Activated T-cell treated with anti-CD3 and anti-CD28 coated beads, Interleukin-2, amount 50 U/mL, for 24 hours (primary cell): ENCODE data around the gene GULP1.

Source experiments
- DNase-seq: peaks from one replicate; pipeline ENCODE4 v3.0.0-alpha.2; 2020
- H3K27ac Mint-ChIP-seq: 2 replicates; pipeline ENCODE4 v1.8.0; 2020; ENCODE audit warnings: mild to moderate bottlenecking, mixed read lengths
- H3K27me3 Mint-ChIP-seq: 2 replicates; pipeline ENCODE4 v1.8.0; 2020; ENCODE audit warnings: mixed read lengths
- H3K36me3 Mint-ChIP-seq: 2 replicates; pipeline ENCODE4 v1.8.0; 2020; ENCODE audit warnings: low read depth, mixed read lengths
- H3K4me1 Mint-ChIP-seq: 2 replicates; pipeline ENCODE4 v1.8.0; 2020; ENCODE audit warnings: low read depth, mixed read lengths
- H3K4me3 Mint-ChIP-seq: 2 replicates; pipeline ENCODE4 v1.8.0; 2020; ENCODE audit warnings: mild to moderate bottlenecking, moderate library complexity, mixed read lengths
- H3K9me3 Mint-ChIP-seq: 2 replicates; pipeline ENCODE4 v1.8.0; 2020; ENCODE audit warnings: mixed read lengths

The GULP1 gene

GRCh38 chr2:188395903-188396689 lies 104.4 kb downstream of the GULP1 start:
- Mint-ChIP-seq H3K4me3 (no peak overlapping the region), H3K9me3 (no peaks in the 10 kb centered on the region), H3K27me3 (no peaks in the 10 kb centered on the region), H3K4me1 (no peaks in the 10 kb centered on the region), H3K36me3 (no peaks in the 10 kb centered on the region), H3K27ac (no peak overlapping the region)
- no peak for DNase-seq

- no peak overlapping the region for H3K4me3 Mint-ChIP-seq
- DNase-seq, result no peak
Observed at GRCh38 chr2:188399159-188399558, 107.5 kb downstream of the GULP1 start.

GRCh38 chr2:188403676-188404075 lies 112.0 kb downstream of the GULP1 start:
- H3K9me3 Mint-ChIP-seq, result peaks cover 6% of the 10 kb centered on the region
- no peak for DNase-seq

More at GRCh38 chr2:188399159-188399558, 107.5 kb downstream of the GULP1 start:
- no peaks in the 10 kb centered on the region for H3K4me1 Mint-ChIP-seq
- H3K27ac Mint-ChIP-seq, result no peak overlapping the region
- no peaks in the 10 kb centered on the region for H3K9me3 Mint-ChIP-seq
- H3K36me3 Mint-ChIP-seq, result no peaks in the 10 kb centered on the region
- no peaks in the 10 kb centered on the region for H3K27me3 Mint-ChIP-seq

GRCh38 chr2:188404341-188405004 lies 112.8 kb downstream of the GULP1 start:
- H3K9me3 Mint-ChIP-seq, result peaks cover 6% of the 10 kb centered on the region
- no peaks in the 10 kb centered on the region for H3K4me1 Mint-ChIP-seq
- DNase-seq, result no peak
- H3K27ac Mint-ChIP-seq, result no peak overlapping the region
- no peak overlapping the region for H3K4me3 Mint-ChIP-seq
- H3K27me3 Mint-ChIP-seq, result no peaks in the 10 kb centered on the region
- H3K36me3 Mint-ChIP-seq, result no peaks in the 10 kb centered on the region

More at GRCh38 chr2:188403676-188404075, 112.0 kb downstream of the GULP1 start:
- Mint-ChIP-seq H3K27me3 (no peaks in the 10 kb centered on the region), H3K4me3 (no peak overlapping the region), H3K4me1 (no peaks in the 10 kb centered on the region), H3K27ac (no peak overlapping the region), H3K36me3 (no peaks in the 10 kb centered on the region)

DNA sequence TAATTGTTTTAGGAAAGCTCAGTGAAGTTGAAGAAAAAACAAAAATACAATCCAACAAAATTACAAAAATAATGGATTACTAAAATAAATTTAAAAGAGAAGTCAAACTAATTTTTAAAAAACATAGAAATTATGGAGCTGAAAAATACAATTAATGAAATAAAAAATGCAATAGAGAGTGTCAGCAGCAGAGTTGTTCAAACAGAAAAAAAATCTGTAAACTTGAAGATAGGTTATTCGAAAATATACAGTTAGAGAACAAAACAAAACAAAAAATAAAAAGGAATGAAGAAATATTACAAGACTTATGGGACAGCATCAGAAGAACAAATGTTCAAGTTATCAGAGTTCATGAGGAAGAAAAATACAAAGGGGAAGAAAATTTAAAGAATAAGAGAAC lies 114.7 kb downstream of the GULP1 start:
- Mint-ChIP-seq H3K4me1 (no peaks in the 10 kb centered on the region), H3K4me3 (no peak overlapping the region), H3K36me3 (no peaks in the 10 kb centered on the region), H3K27me3 (no peaks in the 10 kb centered on the region), H3K27ac (no peak overlapping the region), H3K9me3 (peaks cover 6% of the 10 kb centered on the region)
- no peak for DNase-seq

GRCh38 chr2:188410504-188411235 lies 119.0 kb downstream of the GULP1 start:
- peaks cover 10% of the 10 kb centered on the region for H3K9me3 Mint-ChIP-seq
- no peak overlapping the region for H3K4me3 Mint-ChIP-seq

GRCh38 chr2:188412190-188412589 lies 120.5 kb downstream of the GULP1 start:
- no peak overlapping the region for H3K27ac Mint-ChIP-seq
- H3K4me3 Mint-ChIP-seq, result no peak overlapping the region
- DNase-seq, result no peak
- H3K4me1 Mint-ChIP-seq, result no peaks in the 10 kb centered on the region
- H3K36me3 Mint-ChIP-seq, result no peaks in the 10 kb centered on the region
- H3K9me3 Mint-ChIP-seq, result peaks cover 5% of the 10 kb centered on the region
- H3K27me3 Mint-ChIP-seq, result no peaks in the 10 kb centered on the region

More at GRCh38 chr2:188410504-188411235, 119.0 kb downstream of the GULP1 start:
- DNase-seq, result no peak
- H3K4me1 Mint-ChIP-seq, result no peaks in the 10 kb centered on the region
- H3K27me3 Mint-ChIP-seq, result no peaks in the 10 kb centered on the region
- no peak overlapping the region for H3K27ac Mint-ChIP-seq
- no peaks in the 10 kb centered on the region for H3K36me3 Mint-ChIP-seq

GRCh38 chr2:188414411-188414810 lies 122.7 kb downstream of the GULP1 start:
- Mint-ChIP-seq H3K4me1 (no peaks in the 10 kb centered on the region), H3K9me3 (peaks cover 5% of the 10 kb centered on the region), H3K4me3 (no peak overlapping the region), H3K36me3 (no peaks in the 10 kb centered on the region), H3K27ac (no peak overlapping the region), H3K27me3 (no peaks in the 10 kb centered on the region)
- DNase-seq, result no peak

DNA sequence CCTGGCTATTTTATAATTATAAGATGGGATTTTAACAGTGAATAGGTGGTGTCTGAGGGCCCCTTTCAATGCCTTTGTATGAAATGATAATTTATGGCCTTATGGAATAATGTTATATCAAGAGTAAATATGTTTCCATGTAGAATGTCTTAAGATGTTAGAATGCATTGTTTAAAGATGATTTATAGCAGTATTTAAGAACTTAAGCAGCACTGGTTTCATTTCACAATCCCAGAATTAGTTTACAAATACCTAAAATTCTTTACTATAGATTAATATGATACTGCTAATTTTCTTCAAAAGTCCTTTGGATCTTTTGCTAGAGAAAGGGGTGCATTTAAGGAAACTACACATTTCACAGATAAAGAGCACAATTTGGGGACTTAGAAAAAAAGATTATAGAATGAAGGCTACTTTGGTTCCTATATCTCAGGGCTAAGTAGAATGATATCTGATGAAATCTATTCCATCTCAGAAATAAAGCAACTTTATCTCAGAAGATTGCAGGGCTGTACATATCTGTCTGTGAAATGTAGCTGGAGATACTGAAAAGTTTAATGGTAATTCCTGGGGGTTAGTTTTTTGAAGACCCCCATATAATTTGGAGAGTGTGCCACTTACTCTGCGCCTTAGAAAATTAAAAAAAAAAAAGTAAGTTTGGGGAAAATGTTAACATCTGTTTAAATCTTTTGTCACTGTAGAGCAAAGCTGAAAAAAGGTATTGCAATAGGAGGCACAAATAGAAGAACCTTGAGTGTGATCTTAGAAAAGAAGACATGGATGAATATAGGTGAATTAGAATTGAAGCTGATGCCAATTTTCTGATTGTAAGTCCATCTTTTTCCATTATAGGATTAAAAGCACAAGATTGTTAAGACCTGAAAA lies 123.4 kb downstream of the GULP1 start:
- Mint-ChIP-seq H3K27me3 (no peaks in the 10 kb centered on the region), H3K27ac (no peak overlapping the region), H3K4me1 (no peaks in the 10 kb centered on the region), H3K9me3 (peaks cover 5% of the 10 kb centered on the region), H3K4me3 (no peak overlapping the region), H3K36me3 (no peaks in the 10 kb centered on the region)
- DNase-seq, result no peak

DNA sequence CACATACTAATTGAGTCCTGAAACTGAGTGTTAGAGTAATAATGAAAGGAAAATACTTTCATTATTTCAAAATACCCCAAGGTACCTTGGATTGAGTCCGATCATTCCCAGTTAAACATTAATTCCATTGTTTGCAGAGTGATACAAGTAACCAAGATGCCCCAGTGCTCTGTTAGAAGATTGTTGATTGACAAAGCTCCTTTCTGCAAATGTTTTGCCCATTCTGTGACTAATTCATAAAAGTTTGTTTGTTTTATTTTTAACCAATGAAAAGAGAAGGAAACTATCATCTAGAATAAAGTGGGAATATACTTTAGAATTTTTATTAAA lies 124.0 kb downstream of the GULP1 start:
- Mint-ChIP-seq H3K9me3 (peaks cover 5% of the 10 kb centered on the region), H3K27me3 (no peaks in the 10 kb centered on the region), H3K4me1 (no peaks in the 10 kb centered on the region), H3K27ac (no peak overlapping the region), H3K4me3 (no peak overlapping the region), H3K36me3 (no peaks in the 10 kb centered on the region)
- DNase-seq, result no peak

DNA sequence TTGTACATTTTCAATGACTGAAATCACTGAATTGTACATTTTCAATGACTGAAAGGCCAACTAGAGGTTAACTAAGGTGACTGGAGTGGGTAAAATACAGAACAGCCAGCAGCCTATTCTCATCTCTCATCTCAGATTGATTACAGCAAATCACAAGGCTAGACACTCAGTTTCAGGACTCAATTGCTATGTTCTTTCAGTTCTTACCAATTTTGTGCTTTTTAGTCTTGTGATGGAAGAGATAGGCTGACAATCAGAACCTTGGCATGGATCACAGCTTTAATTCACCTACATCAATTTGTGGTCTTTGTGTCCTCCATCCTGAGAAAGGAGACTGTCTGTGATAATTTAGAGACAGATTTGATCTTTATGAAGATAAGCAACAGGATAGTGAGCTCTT lies 124.7 kb downstream of the GULP1 start:
- no peaks in the 10 kb centered on the region for H3K4me1 Mint-ChIP-seq
- DNase-seq, result no peak
- H3K27ac Mint-ChIP-seq, result no peak overlapping the region
- no peak overlapping the region for H3K4me3 Mint-ChIP-seq
- H3K36me3 Mint-ChIP-seq, result no peaks in the 10 kb centered on the region
- peaks cover 5% of the 10 kb centered on the region for H3K9me3 Mint-ChIP-seq
- no peaks in the 10 kb centered on the region for H3K27me3 Mint-ChIP-seq

DNA sequence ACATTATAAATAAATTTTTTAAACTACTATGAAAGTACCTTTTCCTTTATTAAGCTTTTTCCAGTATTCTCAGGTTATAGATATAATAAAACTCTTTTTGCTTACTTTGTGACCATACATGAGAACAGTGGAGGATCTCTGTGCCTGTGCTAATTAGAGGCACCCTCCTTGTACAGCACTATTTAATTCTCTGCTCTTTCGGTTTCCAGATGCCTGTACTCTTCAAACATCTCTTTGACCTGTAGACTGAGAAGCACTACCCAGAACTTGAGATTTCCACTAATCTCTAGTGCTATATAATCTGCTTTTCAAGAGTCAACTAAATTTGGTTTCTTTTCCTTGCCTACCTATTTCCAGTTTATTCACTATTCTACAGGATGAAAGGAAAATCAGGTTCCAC lies 131.1 kb downstream of the GULP1 start:
- Mint-ChIP-seq H3K36me3 (no peaks in the 10 kb centered on the region), H3K9me3 (no peaks in the 10 kb centered on the region), H3K4me1 (no peaks in the 10 kb centered on the region), H3K4me3 (no peak overlapping the region), H3K27me3 (no peaks in the 10 kb centered on the region), H3K27ac (no peak overlapping the region)
- DNase-seq, result no peak

DNA sequence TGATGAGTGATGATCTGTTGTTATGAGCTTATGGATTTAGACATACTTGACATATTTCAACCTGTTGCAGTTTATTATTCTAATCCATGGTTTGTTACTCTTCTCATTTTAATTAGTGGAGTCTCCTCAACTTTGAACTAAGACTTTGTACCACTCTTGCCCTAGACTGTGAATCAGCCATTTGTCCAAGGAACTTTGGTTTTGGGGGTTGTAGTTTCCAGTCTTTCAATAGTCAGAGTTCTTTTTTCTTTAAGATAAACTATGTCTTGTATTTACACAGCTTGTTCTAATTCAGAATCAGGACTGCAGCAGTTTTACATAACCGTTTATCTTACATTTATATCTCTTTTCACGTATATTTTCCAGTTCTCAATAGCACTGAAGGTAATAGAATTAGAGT lies 133.6 kb downstream of the GULP1 start:
- no peak overlapping the region for H3K4me3 Mint-ChIP-seq
- no peak for DNase-seq
- no peaks in the 10 kb centered on the region for H3K27me3 Mint-ChIP-seq
- H3K4me1 Mint-ChIP-seq, result no peaks in the 10 kb centered on the region
- H3K36me3 Mint-ChIP-seq, result no peaks in the 10 kb centered on the region
- H3K9me3 Mint-ChIP-seq, result no peaks in the 10 kb centered on the region
- no peak overlapping the region for H3K27ac Mint-ChIP-seq

DNA sequence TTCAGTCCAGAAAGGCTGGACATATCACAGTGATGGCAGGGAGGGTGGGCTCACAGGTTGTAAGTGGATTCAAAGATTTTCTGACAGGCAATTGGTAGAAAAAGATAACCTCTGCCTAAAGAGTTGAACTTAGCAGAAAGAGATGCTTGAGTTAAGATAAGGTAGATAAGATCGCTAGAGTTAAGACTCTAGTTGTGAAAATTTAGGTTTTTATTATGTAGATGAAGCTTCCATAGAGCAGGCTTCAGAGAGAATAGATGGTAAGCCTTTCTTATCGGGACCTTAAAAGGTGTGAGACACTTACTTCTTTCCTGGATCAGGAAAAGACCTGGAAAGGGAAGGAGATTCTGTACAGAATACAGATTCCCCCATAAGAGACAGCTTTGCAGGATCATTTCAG lies 134.4 kb downstream of the GULP1 start:
- DNase-seq, result no peak
- H3K27ac Mint-ChIP-seq, result no peak overlapping the region
- no peaks in the 10 kb centered on the region for H3K36me3 Mint-ChIP-seq
- H3K27me3 Mint-ChIP-seq, result no peaks in the 10 kb centered on the region
- H3K9me3 Mint-ChIP-seq, result no peaks in the 10 kb centered on the region
- no peaks in the 10 kb centered on the region for H3K4me1 Mint-ChIP-seq
- no peak overlapping the region for H3K4me3 Mint-ChIP-seq
